K562 (cell line): ENCODE measurements around the gene CD151. TPM values are rescaled to one million over a fixed set of nuclear protein-coding genes. Genes with fewer than 3 reads are reported as not detected.

Experiments
- ZNF639 ChIP-seq, 2 experiments: fragments of 200-800 bp in 1 of 2; sonication (Bioruptor generic) in 1 of 2; sonication (generic) in 1 of 2; formaldehyde crosslinking in 1 of 2; IDR thresholded peaks in 1 of 2; conservative IDR thresholded peaks in 1 of 2; 2 replicates each; pipeline versions ENCODE4 v1.5.0 to v1.6.1; 2016 to 2020; ENCODE audit warnings: missing compliant biosample characterization in 1 of 2, missing genetic modification characterization in 1 of 2, missing genetic modification reagents in 1 of 2
- polyA plus RNA-seq, 8 experiments: library from polyadenylated mRNA; depleted of rRNA in 4 of 8; stranded (reverse) in 5 of 8; unstranded in 3 of 8; fragments of >200 nt; fragmentation: Nextera tagmentation in 2 of 8; fragmentation: Illumina TruSeq in 1 of 8; extraction: Ambion mirVana in 2 of 8; extraction: Trizol in 1 of 8; gene quantifications; 2 replicates each; pipeline versions ENCODE4 v1.2.1 to v1.2.3, GENCODE V29; 2011 to 2014; ENCODE audit warnings: inconsistent platforms in 1 of 8, missing spikeins in 1 of 8
- total RNA-seq, 7 experiments: library from RNA; depleted of rRNA in 6 of 7; stranded (reverse); fragments of >200 nt in 6 of 7; fragmentation: Illumina TruSeq in 2 of 7; extraction: Trizol in 2 of 7; gene quantifications; 2 replicates each; pipeline versions ENCODE4 v1.2.1 to v1.2.3, GENCODE V29; 2011 to 2021; ENCODE audit warnings: low replicate concordance in 1 of 7
- TF ChIP-seq, protein P1 (sequence below): conservative IDR thresholded peaks from 2 replicates; pipeline ENCODE4 v1.6.1; 2011; ENCODE audit warnings: low read depth, mild to moderate bottlenecking, low read length; ENCODE audit not compliant: control insufficient read depth
- TF ChIP-seq, protein P2 (sequence below), 2 experiments: fragments of 250-450 bp in 1 of 2; fragments of 450-650 bp in 1 of 2; sonication (Bioruptor Pico) in 1 of 2; IDR thresholded peaks; 2 replicates each; pipeline versions ENCODE4 v1.6.1 to v1.8.0; 2016 to 2021; ENCODE audit warnings: mild to moderate bottlenecking in 2 of 2, moderate library complexity in 2 of 2, missing compliant biosample characterization in 1 of 2, missing genetic modification characterization in 1 of 2

Gene CD151
- total and polyA plus RNA-seq, 9 of the 15 experiments (the other 6 are each of a cell fraction or from before 2014, with no cell fraction given) = 2.3 to 187 (median 140) TPM

DNA sequence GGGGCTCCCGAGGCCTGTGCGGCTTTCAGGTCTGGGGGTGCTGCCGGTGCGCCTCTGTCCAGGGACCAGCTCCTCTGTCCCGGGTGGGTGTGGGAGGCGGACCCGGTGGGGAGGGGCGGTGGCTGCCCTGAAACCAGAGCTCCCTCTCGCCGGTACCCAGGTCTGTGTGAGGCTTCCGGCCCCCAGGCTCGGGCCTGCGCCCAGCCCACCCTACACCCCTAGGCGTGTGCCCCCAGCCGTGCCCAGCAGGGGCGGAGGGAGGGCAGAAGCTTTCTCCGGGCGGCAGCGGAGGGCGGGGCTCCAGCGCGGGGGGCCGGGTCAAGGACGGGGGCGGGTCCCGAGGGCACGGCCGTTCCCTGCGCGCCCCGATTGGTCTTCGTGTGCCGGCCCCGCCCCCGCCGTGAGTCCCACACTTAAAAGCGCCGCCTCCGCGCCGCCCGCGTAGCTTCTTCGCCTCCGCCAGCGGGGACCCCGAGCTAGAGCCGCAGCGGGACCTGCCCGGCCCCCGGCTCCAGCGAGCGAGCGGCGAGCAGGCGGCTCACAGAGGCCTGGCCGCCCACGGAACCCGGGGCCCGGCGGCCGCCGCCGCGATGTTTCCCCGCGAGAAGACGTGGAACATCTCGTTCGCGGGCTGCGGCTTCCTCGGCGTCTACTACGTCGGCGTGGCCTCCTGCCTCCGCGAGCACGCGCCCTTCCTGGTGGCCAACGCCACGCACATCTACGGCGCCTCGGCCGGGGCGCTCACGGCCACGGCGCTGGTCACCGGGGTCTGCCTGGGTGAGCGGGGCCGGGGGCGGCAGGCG is 13.4 kb upstream of the CD151 start (continued):
- TF ChIP-seq, protein P1, sequence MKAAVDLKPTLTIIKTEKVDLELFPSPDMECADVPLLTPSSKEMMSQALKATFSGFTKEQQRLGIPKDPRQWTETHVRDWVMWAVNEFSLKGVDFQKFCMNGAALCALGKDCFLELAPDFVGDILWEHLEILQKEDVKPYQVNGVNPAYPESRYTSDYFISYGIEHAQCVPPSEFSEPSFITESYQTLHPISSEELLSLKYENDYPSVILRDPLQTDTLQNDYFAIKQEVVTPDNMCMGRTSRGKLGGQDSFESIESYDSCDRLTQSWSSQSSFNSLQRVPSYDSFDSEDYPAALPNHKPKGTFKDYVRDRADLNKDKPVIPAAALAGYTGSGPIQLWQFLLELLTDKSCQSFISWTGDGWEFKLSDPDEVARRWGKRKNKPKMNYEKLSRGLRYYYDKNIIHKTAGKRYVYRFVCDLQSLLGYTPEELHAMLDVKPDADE = peak; percentile 48; the same call in 1 of the 2 replicates
- TF ChIP-seq, protein P2, sequence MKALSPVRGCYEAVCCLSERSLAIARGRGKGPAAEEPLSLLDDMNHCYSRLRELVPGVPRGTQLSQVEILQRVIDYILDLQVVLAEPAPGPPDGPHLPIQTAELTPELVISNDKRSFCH (CRISPR knock-in tag; IDR thresholded peaks at IDR 0.05) = no peak
- TF ChIP-seq, protein P2 (tag; IDR thresholded peaks at IDR 0.05) = no peak
- no peak for TF ChIP-seq ZNF639 (CRISPR knock-in tag; conservative IDR thresholded peaks at IDR 0.05 in 1 of 2, IDR thresholded peaks at IDR 0.05 in 1 of 2)
